OCI-LY1 (cell line): Measurements from ENCODE around the gene CBLB.

Experiments
- H2AFZ ChIP-seq: fragments of 200-600 bp; sonication (generic), shearing (Covaris generic); 2 replicates; pipeline ENCODE4 v1.6.0; 2014; ENCODE audit warnings: antibody characterized with exemption, mild to moderate bottlenecking, low read length
- H3F3A ChIP-seq: fragments of 200-600 bp; sonication (generic), shearing (Covaris generic); 2 replicates; pipeline ENCODE4 v1.6.0; 2014; ENCODE audit warnings: mild to moderate bottlenecking, antibody characterized with exemption, low read length, moderate library complexity; ENCODE audit not compliant: insufficient read depth
- H3K27ac ChIP-seq: fragments of 200-600 bp; sonication (generic); 2 replicates; pipeline ENCODE4 v1.5.1; 2014; ENCODE audit warnings: low read length, mixed run types, mild to moderate bottlenecking, low read depth; ENCODE audit not compliant: poor library complexity, severe bottlenecking
- H3K27me3 ChIP-seq: fragments of 200-600 bp; sonication (generic); 2 replicates; pipeline ENCODE4 v1.6.0; 2014; ENCODE audit warnings: antibody characterized with exemption, mild to moderate bottlenecking, low read length, moderate library complexity; ENCODE audit not compliant: insufficient read depth
- H3K36me3 ChIP-seq: fragments of 200-600 bp; sonication (generic); 2 replicates; pipeline ENCODE4 v1.6.1; 2014; ENCODE audit warnings: mild to moderate bottlenecking, antibody characterized with exemption, low read length, moderate library complexity, mixed read lengths; ENCODE audit not compliant: insufficient read depth
- H3K4me1 ChIP-seq: fragments of 200-600 bp; sonication (generic); 2 replicates; pipeline ENCODE4 v1.5.1; 2014; ENCODE audit warnings: mild to moderate bottlenecking, low read length, moderate library complexity; ENCODE audit not compliant: insufficient read depth, severe bottlenecking
- H3K4me2 ChIP-seq: fragments of 200-600 bp; sonication (generic), shearing (Covaris generic); 2 replicates; pipeline ENCODE4 v1.6.1; 2014; ENCODE audit warnings: low read length
- H3K4me3 ChIP-seq: fragments of 200-600 bp; sonication (generic); 2 replicates; pipeline ENCODE4 v1.5.1; 2014; ENCODE audit warnings: low read length, low read depth, mild to moderate bottlenecking, mixed read lengths; ENCODE audit not compliant: poor library complexity, severe bottlenecking
- H3K79me2 ChIP-seq: fragments of 200-600 bp; shearing (Covaris generic); 2 replicates; pipeline ENCODE4 v1.6.1; 2016; ENCODE audit warnings: mixed run types, low read length, mixed read lengths; ENCODE audit not compliant: insufficient read depth
- H3K9ac ChIP-seq: fragments of 200-600 bp; sonication (generic), shearing (Covaris generic); 2 replicates; pipeline ENCODE4 v1.6.1; 2014; ENCODE audit warnings: mild to moderate bottlenecking, low read length, mixed read lengths
- H3K9me2 ChIP-seq: fragments of 200-600 bp; sonication (generic), shearing (Covaris generic); 2 replicates; pipeline ENCODE4 v1.6.1; 2014; ENCODE audit warnings: low read depth, mild to moderate bottlenecking, low read length, mixed read lengths
- H3K9me3 ChIP-seq: fragments of 200-600 bp; shearing (Covaris generic); 2 replicates; pipeline ENCODE4 v1.6.1; 2014; ENCODE audit warnings: low read length, mixed read lengths
- H4K20me1 ChIP-seq: fragments of 200-600 bp; sonication (generic), shearing (Covaris generic); 2 replicates; pipeline ENCODE4 v1.6.0; 2016; ENCODE audit warnings: mild to moderate bottlenecking, low read length; ENCODE audit not compliant: insufficient read depth
- CTCF ChIP-seq: fragments of 200-600 bp; sonication (generic), shearing (Covaris generic); IDR thresholded peaks from 2 replicates; pipeline ENCODE4 v1.5.1; 2017; ENCODE audit warnings: mild to moderate bottlenecking, antibody characterized with exemption, low read length, moderate library complexity, mixed read lengths
- EZH2 ChIP-seq: fragments of 200-600 bp; sonication (generic), shearing (Covaris generic); IDR thresholded peaks from 2 replicates; pipeline ENCODE4 v1.8.0; 2017; ENCODE audit warnings: borderline replicate concordance, mixed run types, mild to moderate bottlenecking, antibody characterized with exemption, low read length, moderate library complexity, mixed read lengths

Gene CBLB

GRCh38 chr3:105801397-105801796 is 67.4 kb downstream of the CBLB start:
- peaks cover 76% of the 10 kb centered on the region for H3K4me1 ChIP-seq
- H3K27ac ChIP-seq = peak overlapping the region; percentile 93
- no peaks in the 10 kb centered on the region for H3K27me3 ChIP-seq
- peaks cover 11% of the 10 kb centered on the region for H3K36me3 ChIP-seq
- peaks cover 36% of the 10 kb centered on the region for H3K79me2 ChIP-seq
- 0 out of 2 replicates have a peak, but pooled peaks cover 4% of the 10 kb centered on the region for H3F3A ChIP-seq
- no peaks in the 10 kb centered on the region for H4K20me1 ChIP-seq
- H3K9ac ChIP-seq = peak overlapping the region; percentile 75
- H3K9me2 ChIP-seq = no peaks in the 10 kb centered on the region
- peak overlapping the region; percentile 58 for H3K4me3 ChIP-seq
- H3K9me3 ChIP-seq = peaks cover under 1% of the 10 kb centered on the region; the same call in 1 of the 2 replicates
- peak overlapping the region; percentile 90 for H3K4me2 ChIP-seq
- H2AFZ ChIP-seq = no peak overlapping the region
- no peak for TF ChIP-seq CTCF
- TF ChIP-seq EZH2 = no peak

GRCh38 chr3:105800320-105800719 is 68.5 kb downstream of the CBLB start:
- Histone ChIP-seq H4K20me1 (no peaks in the 10 kb centered on the region), H3K4me3 (peak overlapping the region; percentile 58), H3K36me3 (peaks cover 15% of the 10 kb centered on the region), H3K9ac (peak overlapping the region; percentile 75), H3K79me2 (peaks cover 44% of the 10 kb centered on the region), H3K4me1 (peaks cover 73% of the 10 kb centered on the region), H3K4me2 (peak overlapping the region; percentile 90), H3K9me3 (peaks cover 3% of the 10 kb centered on the region; the same call in 1 of the 2 replicates), H3K9me2 (no peaks in the 10 kb centered on the region), H3K27me3 (no peaks in the 10 kb centered on the region), H3F3A (0 out of 2 replicates have a peak, but pooled peaks cover 4% of the 10 kb centered on the region), H3K27ac (peak overlapping the region; percentile 93), H2AFZ (no peak overlapping the region)
- TF ChIP-seq EZH2 (no peak), CTCF (no peak)

- peaks cover 73% of the 10 kb centered on the region for H3K4me1 ChIP-seq
- H4K20me1 ChIP-seq = no peaks in the 10 kb centered on the region
- TF ChIP-seq EZH2 (no peak), CTCF (no peak)
- peak overlapping the region; percentile 75 for H3K9ac ChIP-seq
- peaks cover 3% of the 10 kb centered on the region; the same call in 1 of the 2 replicates for H3K9me3 ChIP-seq
- H3K79me2 ChIP-seq = peaks cover 50% of the 10 kb centered on the region
- peaks cover 15% of the 10 kb centered on the region for H3K36me3 ChIP-seq
- peak overlapping the region; percentile 58 for H3K4me3 ChIP-seq
- H3F3A ChIP-seq = 0 out of 2 replicates have a peak, but pooled peaks cover 4% of the 10 kb centered on the region
- no peaks in the 10 kb centered on the region for H3K27me3 ChIP-seq
- H3K27ac ChIP-seq = peak overlapping the region; percentile 93
- peak overlapping the region; percentile 90 for H3K4me2 ChIP-seq
- H3K9me2 ChIP-seq = no peaks in the 10 kb centered on the region
- H2AFZ ChIP-seq = no peak overlapping the region
Observed at GRCh38 chr3:105799286-105799685, 69.5 kb downstream of the CBLB start.
